GM18517 (cell line): Measurements from ENCODE around the gene ALS2CL.

Experiments
- ATAC-seq: cut with Tn5 transposase; IDR thresholded peaks from one replicate; pipeline ENCODE4 v1.9.1; 2021; ENCODE audit warnings: mild to moderate bottlenecking, moderate library complexity; ENCODE audit not compliant: unreplicated experiment

ALS2CL gene

GRCh38 chr3:46716461-46717441, 23.3 kb upstream of the ALS2CL start:
- ATAC-seq: no peak

GRCh38 chr3:46715507-46716175, 22.2 kb upstream of the ALS2CL start:
- no peak for ATAC-seq

DNA sequence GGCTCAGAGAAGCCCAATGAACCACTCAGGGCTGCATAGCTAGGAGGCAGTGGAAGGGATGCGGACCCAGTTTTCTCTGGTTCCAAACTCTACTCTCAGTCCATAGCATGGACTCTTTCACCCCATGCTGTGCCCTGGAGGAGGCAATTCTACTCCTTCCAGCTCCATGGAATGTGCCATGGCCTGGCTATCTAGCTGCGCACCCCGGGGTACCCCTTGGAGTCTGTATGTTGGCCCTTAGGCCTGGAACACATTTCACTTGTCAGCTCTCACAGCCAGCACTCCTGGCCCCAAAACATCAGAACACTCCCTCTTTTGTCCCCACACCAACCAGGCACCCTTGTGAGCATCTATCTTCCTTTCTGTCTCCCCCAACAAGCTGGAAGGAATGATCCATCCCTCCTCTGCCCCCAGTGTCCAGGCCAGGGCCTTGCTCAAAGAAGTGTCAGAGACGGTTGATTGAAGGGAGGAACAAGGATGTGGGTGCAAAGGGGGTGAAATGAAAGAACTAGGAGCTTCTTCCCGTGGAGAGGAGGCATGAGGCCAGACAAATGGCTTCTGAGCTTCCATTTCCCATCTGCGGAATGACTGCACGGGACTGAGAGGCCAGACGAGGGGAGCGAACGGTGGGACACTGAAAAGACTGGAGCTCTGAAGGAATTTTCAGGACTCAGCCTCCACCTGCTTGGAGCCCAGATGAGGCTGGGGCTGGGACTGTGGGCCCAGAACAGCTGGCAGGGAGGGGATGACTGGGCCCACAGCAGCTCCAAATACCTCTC, 21.4 kb upstream of the ALS2CL start:
- no peak for ATAC-seq

- peak; percentile 66 for ATAC-seq
These were observed 20.5 kb upstream of the ALS2CL start for GRCh38 chr3:46713898-46714552.

- no peak for ATAC-seq
These were observed 19.8 kb upstream of the ALS2CL start for GRCh38 chr3:46713050-46713897.

- ATAC-seq: no peak
These were observed 18.9 kb upstream of the ALS2CL start for GRCh38 chr3:46712191-46713049.

- no peak for ATAC-seq
These were observed 18.3 kb upstream of the ALS2CL start for GRCh38 chr3:46711760-46712159.

DNA sequence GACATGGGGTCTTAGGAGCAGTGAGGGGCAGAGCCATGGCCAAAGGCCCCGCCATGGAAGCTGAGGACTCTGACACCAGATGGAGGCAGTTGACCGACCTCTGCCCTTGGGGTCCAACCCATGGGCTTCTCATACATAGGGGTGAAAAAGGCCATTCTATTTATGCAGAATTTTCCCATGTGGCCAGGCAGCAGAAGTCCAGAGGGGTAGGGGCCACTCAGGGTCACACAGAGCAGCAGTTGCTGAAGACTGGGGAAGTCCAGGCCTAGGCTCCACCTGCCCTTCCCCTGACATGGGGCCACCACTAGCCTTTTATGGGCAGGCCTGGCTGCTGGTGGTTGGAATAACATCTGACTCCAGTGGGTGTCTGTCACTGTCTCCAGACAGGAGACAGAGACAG, 17.8 kb upstream of the ALS2CL start:
- ATAC-seq: no peak

DNA sequence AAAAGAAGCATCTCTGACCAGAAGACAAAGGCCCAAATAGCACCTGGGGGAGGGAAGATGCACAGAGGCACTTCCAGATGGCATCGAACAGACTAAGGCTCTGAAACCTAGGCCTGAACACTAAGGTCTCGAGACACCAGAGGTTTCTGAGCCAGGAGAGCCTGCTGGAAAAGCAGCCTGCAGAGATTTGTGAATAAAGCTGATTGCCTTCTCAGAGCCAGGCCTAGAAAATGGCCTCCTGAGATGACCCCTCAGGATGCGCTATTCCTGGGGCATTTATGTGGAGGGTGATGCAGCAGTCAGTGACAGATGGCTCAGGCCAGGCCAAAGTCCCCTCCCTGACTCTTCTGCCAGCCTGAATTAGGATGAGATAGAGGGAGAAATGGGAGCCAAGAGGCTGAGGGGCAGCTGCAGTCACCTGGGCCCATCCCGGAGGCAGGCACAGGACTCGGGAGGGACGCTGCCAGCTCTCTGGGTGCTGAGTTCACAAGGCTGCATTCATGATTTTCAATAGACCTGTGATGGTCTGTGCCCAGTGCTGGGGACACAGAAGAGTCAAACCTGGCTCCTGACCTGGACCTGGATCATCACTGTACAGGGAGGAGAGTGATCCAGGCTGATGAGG, 17.3 kb upstream of the ALS2CL start:
- ATAC-seq: no peak

DNA sequence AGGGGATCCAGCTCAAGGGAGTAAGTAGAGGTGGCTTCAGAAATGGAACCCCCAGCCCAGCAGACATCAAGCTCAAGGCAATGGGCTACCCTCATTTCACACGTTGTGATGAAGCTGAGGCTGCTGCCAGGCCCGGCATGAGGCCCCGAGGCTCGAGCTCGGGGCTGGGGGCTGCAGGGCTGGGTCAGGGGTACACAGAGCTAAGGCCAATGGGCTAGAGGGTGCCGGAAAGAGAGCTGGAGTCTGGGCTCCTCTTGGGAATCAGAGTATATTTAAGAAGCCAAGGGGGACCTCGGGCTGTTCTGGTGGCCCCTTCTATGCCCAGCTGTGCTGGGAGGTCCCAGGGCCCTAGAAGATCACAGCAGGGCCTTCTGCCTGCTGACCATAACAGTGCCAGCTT, 16.8 kb upstream of the ALS2CL start:
- no peak for ATAC-seq

GRCh38 chr3:46709721-46710120, 16.2 kb upstream of the ALS2CL start:
- no peak for ATAC-seq

- ATAC-seq: no peak
These were observed 15.7 kb upstream of the ALS2CL start for GRCh38 chr3:46709157-46709654.

GRCh38 chr3:46708401-46709156, 15.1 kb upstream of the ALS2CL start:
- ATAC-seq: no peak

DNA sequence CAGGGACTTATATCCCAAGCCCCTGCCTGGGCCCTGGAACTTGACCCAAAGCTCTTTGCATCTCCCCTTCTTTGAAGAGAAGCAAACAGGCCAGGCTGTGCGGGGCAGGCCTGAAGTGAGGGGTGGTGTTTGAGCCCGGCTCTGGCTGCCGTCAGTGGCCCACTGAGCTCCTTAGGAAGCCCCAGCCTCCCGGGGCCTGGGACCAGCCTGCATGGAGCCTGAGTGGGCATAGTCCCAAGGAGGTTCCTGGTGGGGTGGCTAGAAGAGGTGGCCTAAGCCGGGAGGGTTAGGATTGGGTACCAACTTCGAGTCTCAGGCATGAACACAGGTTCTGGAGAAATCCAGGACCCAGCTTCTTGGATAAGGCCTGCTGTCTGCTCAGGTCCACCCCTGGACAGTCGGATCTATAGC, 14.1 kb upstream of the ALS2CL start:
- ATAC-seq: no peak

- ATAC-seq: no peak
These were observed 13.5 kb upstream of the ALS2CL start for GRCh38 chr3:46706771-46707582.

GRCh38 chr3:46705751-46706552, 12.5 kb upstream of the ALS2CL start:
- ATAC-seq: no peak
